GM19455 (cell line): ENCODE results near the gene RTRAF.

Source experiments
- ATAC-seq: cut with Tn5 transposase; IDR thresholded peaks from one replicate; pipeline ENCODE4 v1.9.1; 2021; ENCODE audit not compliant: unreplicated experiment

The RTRAF gene

DNA sequence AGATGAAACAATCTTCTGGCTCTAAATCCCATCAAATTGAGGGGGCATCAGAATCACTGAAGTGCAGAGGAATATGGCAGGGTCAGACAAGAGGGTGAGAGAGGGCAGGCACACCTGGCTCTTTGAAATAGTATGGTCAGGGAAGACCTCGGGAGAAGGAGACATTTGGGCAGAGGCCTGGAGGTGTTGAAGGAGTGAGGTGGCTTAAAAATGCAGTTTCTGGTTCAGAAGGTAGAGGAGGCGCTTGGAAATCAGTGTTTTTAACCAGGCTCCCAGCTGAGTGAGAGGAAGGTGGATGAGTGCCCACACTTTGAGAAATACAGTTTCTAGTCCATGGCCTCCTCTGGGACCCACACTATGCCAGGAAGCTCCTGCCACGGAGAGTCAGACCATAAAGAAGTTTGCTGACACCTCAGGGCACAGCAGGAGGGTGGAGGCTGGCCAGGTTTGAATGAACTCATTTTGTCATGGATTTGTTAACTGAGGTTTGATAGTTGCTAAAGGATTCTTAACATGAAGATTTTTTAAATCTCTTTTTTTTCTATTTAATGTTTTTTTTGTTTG is 59.4 kb downstream of the RTRAF start:
- ATAC-seq, result no peak

- no peak for ATAC-seq
Observed at GRCh38 chr14:52049271-52049670, 59.9 kb downstream of the RTRAF start.

DNA sequence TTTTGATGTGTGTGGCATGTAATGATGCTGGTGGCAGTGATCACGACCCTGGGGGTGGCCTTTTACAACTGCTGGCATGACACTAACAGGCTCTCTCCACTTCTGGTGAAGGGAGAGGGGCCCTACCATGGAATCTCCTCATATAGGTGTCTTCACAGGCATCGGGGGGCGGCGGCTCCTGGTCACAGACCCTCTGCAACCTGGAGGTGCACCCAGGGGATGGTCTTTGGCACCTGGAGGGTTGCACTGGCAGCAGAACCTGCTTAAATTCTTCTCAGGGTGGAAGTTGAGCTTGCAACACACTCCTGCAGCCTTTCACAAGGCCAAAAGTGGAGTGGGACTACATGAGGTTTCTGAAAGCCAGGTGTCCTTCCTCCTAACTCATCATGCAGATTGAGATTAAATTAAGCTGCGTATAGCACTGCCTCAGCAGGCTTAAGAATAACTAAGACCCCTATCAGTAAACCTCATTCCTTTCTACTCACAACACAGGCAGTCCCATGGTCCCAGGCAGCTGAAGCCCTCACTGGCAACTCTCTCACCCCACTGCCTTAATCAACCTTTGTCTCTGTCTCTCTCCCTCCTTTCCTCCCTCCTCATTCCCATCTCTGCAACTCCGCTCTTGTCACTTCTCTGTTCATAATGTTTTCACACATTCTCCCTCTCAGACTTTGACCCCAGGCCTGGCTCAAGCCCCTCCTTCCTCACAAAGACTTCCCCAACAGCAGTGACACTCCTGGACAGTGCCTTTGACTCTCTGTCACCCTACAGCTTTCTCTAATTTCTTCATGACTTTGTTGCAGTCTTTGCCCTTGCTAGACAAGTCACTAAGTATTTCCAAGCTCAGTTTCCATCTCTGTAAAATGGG is 60.6 kb downstream of the RTRAF start:
- ATAC-seq, result no peak

- ATAC-seq, result no peak
Observed at GRCh38 chr14:52051251-52051650, 61.9 kb downstream of the RTRAF start.

- no peak for ATAC-seq
Observed at GRCh38 chr14:52051871-52052270, 62.5 kb downstream of the RTRAF start.

GRCh38 chr14:52052288-52052943 is 63.1 kb downstream of the RTRAF start:
- ATAC-seq, result no peak

- no peak for ATAC-seq
Observed at GRCh38 chr14:52053044-52053443, 63.7 kb downstream of the RTRAF start.

GRCh38 chr14:52054678-52055077 is 65.3 kb downstream of the RTRAF start:
- ATAC-seq, result no peak

DNA sequence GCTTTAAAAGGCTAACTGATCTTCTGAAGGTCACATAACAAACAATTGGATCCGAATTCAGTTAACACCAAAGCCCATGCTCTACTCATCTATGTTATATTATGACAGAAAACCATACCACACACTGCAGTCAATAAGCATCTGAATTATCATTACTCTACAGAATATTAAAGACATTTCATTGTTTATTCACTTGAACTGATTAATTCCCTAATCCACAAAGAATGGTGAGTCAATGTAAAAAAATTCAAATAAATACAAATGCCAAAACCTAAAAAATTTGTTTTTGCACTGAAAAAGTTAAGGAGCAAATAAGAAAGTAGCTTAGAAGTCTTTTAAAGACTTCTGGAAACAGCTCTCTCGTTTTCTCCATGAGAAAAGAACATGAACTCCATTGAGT is 65.8 kb downstream of the RTRAF start:
- no peak for ATAC-seq

GRCh38 chr14:52058341-52058740 is 69.0 kb downstream of the RTRAF start:
- ATAC-seq, result no peak

GRCh38 chr14:52059649-52060048 is 70.3 kb downstream of the RTRAF start:
- no peak for ATAC-seq

GRCh38 chr14:52060080-52060479 is 70.7 kb downstream of the RTRAF start:
- no peak for ATAC-seq
